Measurements from ENCODE around the gene ADAMTS2.

The ADAMTS2 gene

DNA sequence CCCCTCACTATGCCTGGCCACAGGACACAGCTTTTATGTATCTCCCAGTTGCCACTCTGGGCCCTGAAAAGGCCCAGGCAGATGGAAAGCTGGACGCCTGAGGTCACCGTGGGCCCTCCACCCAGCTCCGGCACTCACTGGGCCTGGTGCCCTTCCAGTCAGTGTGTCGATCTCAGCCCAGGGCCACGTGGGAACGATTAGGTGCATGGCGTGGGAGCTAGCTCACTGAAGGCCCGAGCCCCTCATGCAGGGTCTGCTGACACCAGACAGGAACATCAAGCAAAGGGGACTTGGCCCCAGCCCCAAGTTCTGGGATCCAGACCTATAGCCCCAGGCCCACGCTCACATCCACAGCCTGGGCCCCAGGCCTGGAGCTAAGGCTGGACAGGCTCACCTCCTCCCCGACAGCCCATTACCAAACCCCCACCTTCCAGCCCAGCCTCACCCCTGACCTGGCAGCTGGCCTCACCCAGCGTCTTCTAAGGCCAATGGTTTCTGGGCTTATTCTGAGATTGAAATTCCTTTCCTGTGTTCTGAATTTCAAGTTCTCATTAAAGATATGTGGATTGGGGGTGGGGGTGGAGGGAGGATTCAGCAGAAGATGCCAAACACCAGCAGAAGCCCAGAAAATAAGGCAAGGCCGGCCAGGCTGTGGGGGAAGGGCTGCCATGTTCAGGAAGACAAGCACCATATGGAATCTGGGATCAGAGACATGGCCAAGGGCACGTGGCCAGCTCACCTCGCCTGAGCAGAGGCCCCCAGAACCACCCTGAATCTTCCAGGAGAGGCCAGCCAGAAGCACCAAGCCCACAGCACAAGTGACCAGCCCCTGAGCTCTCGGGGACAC is 74.5 kb downstream of the ADAMTS2 start:
- Histone ChIP-seq H3K9ac (ENCODE audit: low read length) (no peak overlapping the region), H3K27ac (ENCODE audit: low read depth, low read length) (peak overlapping the region; percentile 33), H3K27me3 (ENCODE audit: control insufficient read depth, insufficient read depth, low read length) (no peaks in the 10 kb centered on the region), H3K36me3 (ENCODE audit: control insufficient read depth, insufficient read depth, low read length) (no peaks in the 10 kb centered on the region), H3K4me1 (ENCODE audit: control insufficient read depth, insufficient read depth, low read length) (peaks cover 14% of the 10 kb centered on the region), H3K4me3 (ENCODE audit: low read length) (no peak overlapping the region)

DNA sequence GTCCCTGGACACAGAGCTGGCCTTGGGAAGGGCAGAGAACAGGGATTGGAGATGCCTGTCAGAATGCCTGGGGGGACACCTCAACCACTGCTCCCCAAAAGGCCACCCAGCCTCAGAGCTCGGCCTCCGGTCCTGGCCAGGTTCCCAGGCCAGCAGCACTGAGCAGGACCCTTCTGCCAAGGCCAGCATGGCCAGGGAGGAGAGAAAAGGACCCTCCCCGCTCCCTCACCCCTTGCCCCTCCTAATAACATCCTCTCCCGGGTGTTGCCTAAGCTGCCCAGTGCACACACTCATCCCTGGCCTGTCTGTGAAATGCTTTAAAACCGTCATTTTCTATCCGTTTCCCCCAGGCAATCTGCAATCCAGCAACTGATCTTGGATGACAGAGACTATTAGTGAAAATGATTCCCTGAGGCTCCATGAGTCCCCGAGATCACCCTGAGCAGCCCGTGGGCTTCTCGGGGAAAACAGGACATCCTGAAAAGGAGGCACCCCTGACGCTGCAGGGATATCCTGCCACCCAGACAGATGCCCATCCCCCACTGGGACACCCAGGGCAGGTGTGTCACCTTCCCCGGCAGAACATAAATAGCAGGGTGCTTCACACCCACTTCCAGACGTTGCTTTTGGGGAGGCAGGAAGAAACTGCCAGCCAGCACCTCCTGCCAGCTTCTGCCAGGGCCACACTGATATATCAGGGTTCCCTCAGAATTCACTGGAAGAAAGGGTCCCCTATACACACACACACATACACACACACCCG is 75.3 kb downstream of the ADAMTS2 start:
- H3K36me3 ChIP-seq (ENCODE audit: control insufficient read depth, insufficient read depth, low read length), result no peaks in the 10 kb centered on the region
- no peak overlapping the region for H3K4me3 ChIP-seq (ENCODE audit: low read length)
- H3K27ac ChIP-seq (ENCODE audit: low read depth, low read length), result no peak overlapping the region
- H3K4me1 ChIP-seq (ENCODE audit: control insufficient read depth, insufficient read depth, low read length), result peaks cover 19% of the 10 kb centered on the region
- no peaks in the 10 kb centered on the region for H3K27me3 ChIP-seq (ENCODE audit: control insufficient read depth, insufficient read depth, low read length)
- no peak overlapping the region for H3K9ac ChIP-seq (ENCODE audit: low read length)

DNA sequence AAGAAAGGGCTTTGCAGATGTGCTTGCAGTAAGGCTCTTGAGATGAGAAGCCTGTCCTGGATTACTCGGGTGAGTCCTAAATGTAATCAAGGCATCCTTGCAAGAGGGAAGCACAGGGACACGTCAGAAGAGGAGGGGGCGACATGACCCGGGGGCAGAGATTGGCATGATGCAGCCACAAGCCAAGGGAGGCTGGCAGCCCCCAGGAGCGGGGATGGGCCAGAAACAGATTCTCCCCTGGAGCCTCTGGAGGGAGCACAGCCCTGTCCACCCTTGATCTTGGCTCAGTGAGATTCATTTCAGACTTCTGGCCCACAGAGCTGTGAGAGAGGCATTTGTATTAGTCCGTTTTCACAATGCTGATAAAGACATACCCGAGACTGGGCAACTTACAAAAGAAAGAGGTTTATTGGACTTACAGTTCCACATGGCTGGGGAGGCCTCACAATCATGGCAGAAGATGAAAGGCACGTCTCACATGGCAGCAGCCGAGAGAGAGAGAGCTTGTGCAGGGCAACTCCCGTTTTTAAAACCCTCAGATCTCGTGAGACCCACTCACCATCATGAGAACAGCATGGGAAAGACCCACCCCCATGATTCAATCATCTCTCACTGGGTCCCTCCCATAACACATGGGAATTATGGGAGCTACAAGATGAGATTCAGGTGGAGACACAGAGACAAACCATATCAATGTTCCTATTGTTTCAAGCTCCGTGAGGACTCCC is 76.1 kb downstream of the ADAMTS2 start:
- Histone ChIP-seq H3K27ac (ENCODE audit: low read depth, low read length) (no peak overlapping the region), H3K9ac (ENCODE audit: low read length) (no peak overlapping the region), H3K4me1 (ENCODE audit: control insufficient read depth, insufficient read depth, low read length) (peaks cover 20% of the 10 kb centered on the region)

DNA sequence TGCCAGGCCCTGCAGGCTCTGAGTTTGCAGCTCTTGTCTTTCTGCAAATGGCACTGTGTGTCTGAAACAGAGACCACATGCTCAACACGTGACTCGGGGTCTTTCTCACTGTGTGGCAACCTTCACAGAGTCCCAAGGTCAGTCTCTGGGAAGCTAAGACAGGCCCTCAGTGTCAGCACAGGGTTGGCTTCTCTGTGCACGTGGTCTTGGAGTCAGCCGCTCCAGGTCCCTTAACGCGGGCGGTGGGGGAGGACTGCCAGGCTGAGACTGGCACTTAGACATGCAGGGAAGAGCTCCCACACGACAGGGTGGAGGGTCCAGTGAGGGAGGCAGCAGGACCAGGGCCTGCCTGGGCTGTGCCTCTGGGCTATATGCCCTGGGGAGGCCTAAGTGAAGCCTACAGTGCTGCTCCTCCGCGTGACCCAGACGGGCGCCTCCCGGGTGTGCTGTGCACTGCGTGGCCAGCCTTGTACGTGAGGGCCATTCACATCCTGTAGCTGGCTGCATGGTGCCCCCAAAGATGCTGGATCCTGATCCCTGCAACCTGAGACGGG is 76.8 kb downstream of the ADAMTS2 start:
- H3K27ac ChIP-seq (ENCODE audit: low read depth, low read length), result no peak overlapping the region

More for the DNA sequence above, 76.1 kb downstream of the ADAMTS2 start:
- H3K36me3 ChIP-seq (ENCODE audit: control insufficient read depth, insufficient read depth, low read length), result no peaks in the 10 kb centered on the region
- H3K4me3 ChIP-seq (ENCODE audit: low read length), result no peak overlapping the region
- no peaks in the 10 kb centered on the region for H3K27me3 ChIP-seq (ENCODE audit: control insufficient read depth, insufficient read depth, low read length)

DNA sequence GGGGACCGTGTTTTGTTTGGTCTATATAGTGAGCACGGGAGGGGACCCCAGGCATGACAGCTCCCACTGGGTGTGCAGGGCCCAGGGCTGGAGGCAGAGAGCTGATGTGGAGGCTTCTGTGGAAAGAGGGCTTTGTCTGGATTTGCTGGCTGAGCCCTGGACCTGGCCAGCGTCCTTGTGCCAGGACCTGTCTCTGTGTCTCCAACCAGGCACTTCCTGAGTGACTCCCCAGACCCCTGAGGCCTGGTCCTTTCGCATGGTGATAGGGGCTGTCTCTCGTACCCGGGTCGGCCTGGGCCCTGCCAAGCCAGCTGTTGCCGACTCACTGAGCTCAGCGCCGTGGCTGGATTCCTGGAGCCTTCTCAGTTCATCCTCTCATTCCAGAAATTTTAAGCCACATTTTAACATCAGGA is 77.6 kb downstream of the ADAMTS2 start:
- Histone ChIP-seq H3K27ac (ENCODE audit: low read depth, low read length) (no peak overlapping the region), H3K4me1 (ENCODE audit: control insufficient read depth, insufficient read depth, low read length) (peaks cover 20% of the 10 kb centered on the region)

More for the DNA sequence above, 76.8 kb downstream of the ADAMTS2 start:
- Histone ChIP-seq H3K4me1 (ENCODE audit: control insufficient read depth, insufficient read depth, low read length) (peaks cover 20% of the 10 kb centered on the region), H3K27me3 (ENCODE audit: control insufficient read depth, insufficient read depth, low read length) (no peaks in the 10 kb centered on the region), H3K4me3 (ENCODE audit: low read length) (no peak overlapping the region), H3K36me3 (ENCODE audit: control insufficient read depth, insufficient read depth, low read length) (no peaks in the 10 kb centered on the region), H3K9ac (ENCODE audit: low read length) (no peak overlapping the region)

DNA sequence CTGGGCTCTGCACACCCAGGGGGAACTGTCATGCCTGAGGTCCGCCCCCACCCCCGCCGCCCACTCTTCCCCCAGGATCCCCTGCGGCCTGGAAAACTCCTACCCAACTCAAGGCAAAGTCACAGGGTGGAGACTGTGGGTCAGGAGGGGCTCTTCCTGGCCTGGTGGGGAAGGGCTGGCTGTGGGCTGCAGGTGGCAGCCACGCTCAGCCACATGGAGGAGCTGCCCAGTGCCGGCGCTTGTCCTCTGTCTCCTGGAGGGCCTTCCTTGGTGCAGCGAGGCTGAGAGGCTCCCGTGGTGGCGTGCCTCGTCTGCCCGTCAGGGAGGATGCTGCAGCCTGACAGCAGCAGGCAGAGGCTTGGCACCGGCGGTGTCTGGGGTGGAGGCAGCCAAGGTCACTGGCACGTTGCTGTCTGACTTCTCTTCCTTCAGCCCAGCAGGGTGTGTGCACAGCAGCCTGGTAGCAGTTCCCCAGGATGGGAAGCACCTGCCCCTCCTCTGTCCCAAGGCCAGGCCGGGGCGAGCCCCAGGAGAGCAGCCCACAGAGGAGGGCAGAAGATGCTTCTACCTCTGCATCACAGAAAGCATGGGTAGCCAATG is 78.1 kb downstream of the ADAMTS2 start:
- H3K9ac ChIP-seq (ENCODE audit: low read length), result no peak overlapping the region
- H3K27me3 ChIP-seq (ENCODE audit: control insufficient read depth, insufficient read depth, low read length), result no peaks in the 10 kb centered on the region
- peaks cover 20% of the 10 kb centered on the region for H3K4me1 ChIP-seq (ENCODE audit: control insufficient read depth, insufficient read depth, low read length)
- no peak overlapping the region for H3K27ac ChIP-seq (ENCODE audit: low read depth, low read length)
- H3K4me3 ChIP-seq (ENCODE audit: low read length), result no peak overlapping the region
- no peaks in the 10 kb centered on the region for H3K36me3 ChIP-seq (ENCODE audit: control insufficient read depth, insufficient read depth, low read length)

More for the DNA sequence above, 77.6 kb downstream of the ADAMTS2 start:
- H3K4me3 ChIP-seq (ENCODE audit: low read length), result no peak overlapping the region
- H3K9ac ChIP-seq (ENCODE audit: low read length), result no peak overlapping the region
- no peaks in the 10 kb centered on the region for H3K36me3 ChIP-seq (ENCODE audit: control insufficient read depth, insufficient read depth, low read length)
- no peaks in the 10 kb centered on the region for H3K27me3 ChIP-seq (ENCODE audit: control insufficient read depth, insufficient read depth, low read length)

DNA sequence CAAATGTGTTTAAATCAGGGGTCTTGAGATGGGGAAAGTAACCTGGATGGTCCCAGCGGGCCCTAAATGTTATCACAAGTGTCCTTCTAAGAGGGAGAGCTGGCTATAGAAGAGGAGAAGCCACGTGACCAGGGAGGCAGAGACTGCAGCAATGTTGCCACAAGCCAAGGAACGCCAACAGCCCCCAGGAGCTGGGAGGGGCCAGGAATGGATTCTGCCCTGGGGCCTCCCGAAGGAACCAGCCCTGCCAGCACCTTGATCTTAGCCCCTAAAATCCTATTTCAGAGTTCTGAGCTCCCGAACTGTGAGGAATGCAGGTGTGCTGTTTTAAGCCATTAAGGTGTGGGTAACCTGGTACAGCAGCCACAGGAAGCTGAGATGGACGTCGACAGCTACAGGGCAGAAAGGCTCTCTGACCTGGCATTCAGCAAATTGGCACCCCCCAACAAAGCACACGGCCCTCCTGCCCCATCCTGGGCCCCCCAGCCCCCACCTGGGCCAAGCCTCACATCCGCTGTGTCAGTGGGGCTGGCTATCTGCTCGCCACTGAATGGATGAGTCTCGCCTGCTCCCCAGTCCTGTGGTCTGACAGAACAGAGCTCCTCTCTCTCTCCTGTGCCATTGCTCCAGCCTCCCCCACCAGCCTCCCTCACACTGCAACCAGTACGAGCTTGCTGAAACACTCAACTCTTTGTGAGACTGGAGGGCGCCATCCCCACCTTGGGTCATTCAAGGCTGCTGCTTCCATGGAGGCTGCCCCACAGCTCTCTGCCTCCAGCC is 78.8 kb downstream of the ADAMTS2 start:
- peak overlapping the region; percentile 86 for H3K27ac ChIP-seq (ENCODE audit: low read depth, low read length)
- H3K4me3 ChIP-seq (ENCODE audit: low read length), result peak overlapping the region; percentile 44
- H3K36me3 ChIP-seq (ENCODE audit: control insufficient read depth, insufficient read depth, low read length), result no peaks in the 10 kb centered on the region
- H3K9ac ChIP-seq (ENCODE audit: low read length), result no peak overlapping the region
- peaks cover 20% of the 10 kb centered on the region for H3K4me1 ChIP-seq (ENCODE audit: control insufficient read depth, insufficient read depth, low read length)
- no peaks in the 10 kb centered on the region for H3K27me3 ChIP-seq (ENCODE audit: control insufficient read depth, insufficient read depth, low read length)

DNA sequence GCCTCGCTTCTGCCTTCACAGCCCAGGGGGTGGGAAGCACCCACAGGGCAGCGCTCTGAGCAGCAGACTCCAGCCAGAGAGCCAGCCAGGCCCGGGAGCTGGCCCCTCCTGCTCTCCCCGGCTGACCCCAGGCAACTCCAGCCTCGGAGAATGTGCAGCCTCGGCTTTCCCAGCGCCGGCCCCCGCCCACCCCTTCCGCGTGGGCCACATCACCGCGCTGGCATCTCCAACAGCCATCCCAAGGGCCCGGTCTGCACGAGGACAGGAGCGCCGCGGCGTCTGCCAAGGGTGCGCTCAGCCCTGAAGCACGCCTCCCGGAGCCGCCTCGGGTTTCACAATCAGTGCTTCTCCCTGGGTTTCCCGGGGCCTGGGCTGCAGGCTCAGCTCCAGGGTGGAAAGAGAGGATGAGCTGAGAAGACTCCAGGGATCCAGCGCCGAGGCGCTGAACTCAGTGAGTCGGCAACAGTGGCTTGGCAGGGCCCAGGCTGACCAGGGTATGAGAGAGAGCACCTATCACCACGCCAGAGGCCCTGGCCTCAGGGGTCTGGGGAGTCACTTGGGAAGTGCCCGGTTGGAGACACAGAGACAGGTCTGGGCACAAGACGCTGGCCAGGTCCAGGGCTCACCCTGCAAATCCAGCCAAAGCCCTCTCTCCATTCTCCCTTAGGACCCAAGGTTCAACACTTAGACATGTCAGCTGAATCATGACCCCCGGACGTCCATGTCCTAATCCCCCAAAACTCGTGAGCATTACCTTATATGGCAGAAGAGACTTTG is 79.6 kb downstream of the ADAMTS2 start:
- H3K4me1 ChIP-seq (ENCODE audit: control insufficient read depth, insufficient read depth, low read length), result peaks cover 18% of the 10 kb centered on the region
- peak overlapping the region; percentile 86 for H3K27ac ChIP-seq (ENCODE audit: low read depth, low read length)
- peak overlapping the region; percentile 46 for H3K4me3 ChIP-seq (ENCODE audit: low read length)

DNA sequence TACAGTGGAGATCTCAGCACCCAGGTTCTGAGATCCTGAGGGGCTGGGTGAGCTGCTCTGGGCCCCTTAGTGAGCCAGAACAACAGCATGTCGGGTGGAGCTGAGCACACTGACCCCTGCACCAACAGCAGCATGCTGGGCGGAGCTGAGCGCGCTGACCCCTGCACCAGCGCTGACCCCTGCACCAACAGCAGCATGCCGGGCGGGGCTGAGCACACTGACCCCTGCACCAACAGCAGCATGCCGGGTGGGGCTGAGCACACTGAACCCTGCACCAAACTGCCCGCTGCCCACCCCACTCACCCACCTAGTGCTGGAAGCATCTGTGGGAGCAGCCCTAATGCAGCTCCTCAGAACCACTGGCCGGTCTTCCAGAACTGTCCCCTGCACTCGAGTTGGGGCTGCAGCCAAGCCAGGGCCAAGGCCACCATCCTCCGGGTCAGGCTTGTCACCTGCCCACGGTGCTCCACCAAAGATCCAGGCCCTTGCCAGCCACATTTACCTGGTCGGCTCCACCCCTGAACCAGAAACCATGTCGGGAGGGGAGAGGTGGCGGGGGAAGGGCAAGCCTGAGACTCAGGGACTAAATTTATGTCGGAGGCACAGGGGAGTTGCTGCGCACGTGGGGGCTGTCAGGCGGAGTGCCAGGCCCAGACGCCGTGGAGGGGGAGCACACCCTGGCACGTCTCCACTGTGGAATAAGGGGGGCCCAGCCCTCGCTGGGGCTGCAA is 80.3 kb downstream of the ADAMTS2 start:
- Histone ChIP-seq H3K36me3 (ENCODE audit: control insufficient read depth, insufficient read depth, low read length) (no peaks in the 10 kb centered on the region), H3K4me1 (ENCODE audit: control insufficient read depth, insufficient read depth, low read length) (peaks cover 15% of the 10 kb centered on the region), H3K27me3 (ENCODE audit: control insufficient read depth, insufficient read depth, low read length) (no peaks in the 10 kb centered on the region), H3K9ac (ENCODE audit: low read length) (peak overlapping the region; percentile 10), H3K4me3 (ENCODE audit: low read length) (peak overlapping the region; percentile 46), H3K27ac (ENCODE audit: low read depth, low read length) (peak overlapping the region; percentile 33)

More for the DNA sequence above, 79.6 kb downstream of the ADAMTS2 start:
- Histone ChIP-seq H3K9ac (ENCODE audit: low read length) (no peak overlapping the region), H3K27me3 (ENCODE audit: control insufficient read depth, insufficient read depth, low read length) (no peaks in the 10 kb centered on the region), H3K36me3 (ENCODE audit: control insufficient read depth, insufficient read depth, low read length) (no peaks in the 10 kb centered on the region)

DNA sequence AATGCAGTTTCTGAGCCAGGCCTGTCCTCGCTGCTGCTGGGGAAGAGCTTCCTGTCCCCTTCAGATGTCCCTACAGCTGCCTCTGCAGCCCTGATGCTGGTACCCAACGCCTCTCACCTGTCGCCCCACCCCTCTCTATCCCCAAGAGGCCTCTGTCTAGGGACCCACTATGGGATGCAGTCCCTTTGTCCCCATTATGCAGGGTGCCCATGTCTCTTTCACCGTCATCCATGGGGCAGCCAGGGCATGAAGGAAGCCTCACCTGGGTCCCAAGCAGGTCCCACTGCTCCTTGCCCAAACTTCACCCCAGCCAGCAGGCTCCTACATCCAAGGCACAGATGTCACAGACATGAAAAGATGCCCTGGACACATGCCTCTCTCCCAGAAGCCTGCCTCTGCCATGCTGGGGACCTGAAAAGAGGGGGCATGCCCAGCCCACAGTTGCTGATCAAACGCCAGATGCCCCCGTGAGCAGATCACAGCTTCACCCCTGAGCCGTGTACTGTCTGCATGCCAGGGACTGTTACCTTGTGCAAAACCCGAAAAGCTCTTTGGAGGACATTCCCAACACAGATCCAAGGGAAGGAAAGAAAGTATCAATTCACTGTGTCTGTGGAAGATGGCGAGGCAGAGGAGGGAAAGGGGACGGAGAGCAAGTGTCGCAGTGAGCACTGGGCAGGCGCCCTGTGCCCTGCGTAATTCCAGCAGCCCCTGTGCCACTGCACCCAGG is 81.0 kb downstream of the ADAMTS2 start:
- H3K4me3 ChIP-seq (ENCODE audit: low read length), result no peak overlapping the region
- H3K36me3 ChIP-seq (ENCODE audit: control insufficient read depth, insufficient read depth, low read length), result no peaks in the 10 kb centered on the region
- H3K27me3 ChIP-seq (ENCODE audit: control insufficient read depth, insufficient read depth, low read length), result no peaks in the 10 kb centered on the region
- H3K27ac ChIP-seq (ENCODE audit: low read depth, low read length), result no peak overlapping the region
- H3K9ac ChIP-seq (ENCODE audit: low read length), result no peak overlapping the region
- H3K4me1 ChIP-seq (ENCODE audit: control insufficient read depth, insufficient read depth, low read length), result peaks cover 15% of the 10 kb centered on the region

All from rectal smooth muscle tissue (tissue), 1 donor.